Dedifferentiated amniotic fluid mesenchymal stem cell (primary cell): Measurements from ENCODE around the gene B3GALT4.

Experiments used
- DNase-seq: peaks from one replicate; pipeline ENCODE4 v3.0.0-alpha.2; 2016; ENCODE audit errors: extremely low spot score

Gene B3GALT4

GRCh38 chr6:33292996-33293682 lies 16.2 kb downstream of the B3GALT4 start:
- no peak for DNase-seq

- DNase-seq, result no peak
These were observed 17.3 kb downstream of the B3GALT4 start for GRCh38 chr6:33294086-33294823.

GRCh38 chr6:33295621-33296369 lies 18.9 kb downstream of the B3GALT4 start:
- no peak for DNase-seq

DNA sequence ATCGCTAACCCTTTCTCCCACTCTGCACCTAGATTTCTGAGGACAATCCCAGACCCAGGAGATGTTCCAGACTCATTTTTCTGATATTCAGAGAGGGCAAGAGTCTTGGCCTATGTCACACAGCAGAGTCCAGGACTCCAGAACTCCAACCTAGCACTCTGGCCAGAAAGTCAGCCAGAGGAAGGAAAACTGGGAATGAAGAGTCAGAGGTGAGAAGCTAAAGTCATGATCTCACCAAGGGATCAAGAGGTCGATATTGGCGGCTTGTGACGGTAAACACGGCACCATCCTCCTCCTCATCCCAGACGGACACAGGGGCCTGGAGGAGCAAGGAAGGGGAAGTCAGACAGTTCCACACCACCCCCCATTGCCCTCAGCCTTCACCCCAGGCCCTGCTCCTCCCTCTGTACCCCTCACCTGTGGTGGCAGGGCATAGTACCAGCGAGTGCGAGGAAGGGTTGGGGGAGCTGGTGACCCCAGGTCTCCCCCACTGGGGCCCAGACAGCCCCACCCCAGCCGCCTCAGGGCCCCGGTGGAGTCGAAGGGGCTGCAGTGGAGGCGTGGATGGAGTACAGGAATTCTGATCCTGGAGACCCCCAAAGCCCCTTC lies 20.0 kb downstream of the B3GALT4 start:
- no peak for DNase-seq

DNA sequence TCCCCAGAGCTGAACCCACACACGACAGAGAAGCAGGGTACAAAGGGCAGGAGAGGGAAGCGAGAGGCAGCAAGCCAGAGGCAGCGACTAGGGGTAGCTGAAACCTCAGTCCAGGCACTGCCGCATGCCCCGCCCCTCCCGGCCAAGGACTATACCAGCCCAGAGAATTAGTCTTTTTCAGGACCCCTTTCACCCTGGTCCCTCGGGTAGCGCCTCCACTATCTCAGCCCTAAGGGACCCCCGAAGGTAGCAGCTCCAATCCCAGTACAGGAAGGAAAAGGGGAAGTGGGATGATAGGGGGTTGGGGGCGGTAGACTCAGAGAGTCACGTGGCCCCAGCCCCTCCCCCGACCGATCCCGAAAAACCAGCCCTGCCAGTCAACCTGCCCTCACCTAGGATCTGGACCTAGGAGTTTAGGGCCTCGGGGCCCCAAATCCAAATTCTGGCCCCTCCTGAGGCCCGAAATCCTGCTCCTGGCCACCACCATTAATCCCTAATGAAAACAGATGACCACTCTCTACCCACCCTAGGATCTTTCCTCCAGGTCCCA lies 20.6 kb downstream of the B3GALT4 start:
- DNase-seq, result no peak

- DNase-seq, result peak; percentile 68
These were observed 21.2 kb downstream of the B3GALT4 start for GRCh38 chr6:33297956-33298772.

GRCh38 chr6:33298773-33299236 lies 21.9 kb downstream of the B3GALT4 start, which contains the start of gene RGL2:
RGL2 (minus strand) TSS chr6:33298942; CDS start chr6:33298610, 332 bp downstream.
- peak; percentile 22 for DNase-seq

GRCh38 chr6:33299237-33299944 lies 22.5 kb downstream of the B3GALT4 start:
- DNase-seq, result peak; percentile 93

DNA sequence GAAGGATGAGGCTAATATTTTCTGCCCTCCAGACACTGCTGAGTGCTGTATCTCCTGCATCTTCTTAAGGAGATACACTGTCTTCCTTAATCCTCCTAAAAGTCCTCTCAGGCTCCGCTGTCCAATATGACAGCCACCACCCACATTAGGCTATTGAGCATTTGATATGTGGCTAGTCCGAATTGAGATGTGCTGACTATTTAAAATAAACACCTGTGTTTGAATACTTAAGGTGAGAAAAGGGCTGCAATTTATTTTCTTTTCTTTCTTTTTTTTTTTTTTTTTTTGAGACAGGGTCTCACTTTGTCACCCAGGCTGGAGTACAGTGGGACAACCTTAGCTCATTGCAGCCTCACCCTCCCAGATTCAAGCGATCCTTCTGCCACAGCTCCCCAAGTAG lies 25.0 kb downstream of the B3GALT4 start:
- no peak for DNase-seq

- DNase-seq, result no peak
These were observed 27.3 kb downstream of the B3GALT4 start for GRCh38 chr6:33304216-33304615.

- no peak for DNase-seq
These were observed 28.1 kb downstream of the B3GALT4 start for GRCh38 chr6:33305052-33305451.

DNA sequence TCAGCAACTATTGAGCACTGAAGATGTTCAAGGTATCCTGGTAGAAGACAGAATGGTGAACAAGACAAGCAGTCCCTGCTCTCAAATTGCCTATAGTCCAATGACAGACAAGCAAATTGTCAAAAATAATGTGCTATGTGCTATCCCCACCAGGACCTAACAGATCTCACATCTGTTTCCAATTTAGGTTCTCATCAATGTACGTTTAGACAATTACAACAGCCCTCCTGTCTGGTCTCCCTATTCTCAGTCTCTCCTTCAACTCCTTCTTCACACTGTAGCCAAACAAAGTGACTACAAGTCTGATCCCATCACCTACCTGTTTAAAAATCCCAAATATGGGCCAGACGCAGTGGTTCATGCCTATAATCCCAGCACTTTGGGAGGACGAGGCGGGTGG lies 29.4 kb downstream of the B3GALT4 start:
- no peak for DNase-seq

DNA sequence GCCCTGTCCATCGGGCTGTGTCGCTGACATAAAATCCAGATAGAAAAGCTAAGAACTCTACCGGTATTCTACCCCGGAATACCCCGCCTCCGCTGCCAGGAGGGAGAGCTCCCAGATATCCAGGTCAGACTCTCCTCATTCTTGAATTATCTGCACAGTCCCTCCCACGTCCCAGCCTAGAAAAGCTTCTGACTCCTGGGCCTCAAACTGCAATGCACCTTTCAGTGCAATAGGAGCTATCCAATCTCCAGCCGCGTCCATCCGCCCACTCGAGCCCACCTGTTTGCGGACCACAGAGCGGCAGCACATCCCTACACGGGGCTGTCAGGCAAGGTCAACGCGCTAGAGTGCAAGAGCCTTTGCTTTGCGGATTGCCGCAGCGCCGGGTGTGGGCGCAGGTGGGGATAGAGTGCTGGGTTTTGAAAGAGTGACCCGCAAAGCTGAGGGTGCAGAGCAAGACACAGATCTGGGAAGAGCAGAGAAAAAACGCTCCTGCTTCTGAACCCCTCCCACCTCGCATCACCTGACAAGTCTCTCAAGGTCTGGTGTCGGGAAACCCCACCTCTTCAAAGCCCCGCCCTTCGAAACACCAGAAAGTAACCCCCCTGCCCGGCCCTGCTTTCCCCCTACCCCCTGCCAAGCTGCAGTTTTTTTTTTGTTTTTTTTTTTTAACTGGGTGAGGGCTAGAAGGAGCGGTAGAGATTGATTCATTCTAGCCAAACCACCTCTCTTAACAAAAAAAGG lies 35.6 kb downstream of the B3GALT4 start:
- DNase-seq, result peak; percentile 40

DNA sequence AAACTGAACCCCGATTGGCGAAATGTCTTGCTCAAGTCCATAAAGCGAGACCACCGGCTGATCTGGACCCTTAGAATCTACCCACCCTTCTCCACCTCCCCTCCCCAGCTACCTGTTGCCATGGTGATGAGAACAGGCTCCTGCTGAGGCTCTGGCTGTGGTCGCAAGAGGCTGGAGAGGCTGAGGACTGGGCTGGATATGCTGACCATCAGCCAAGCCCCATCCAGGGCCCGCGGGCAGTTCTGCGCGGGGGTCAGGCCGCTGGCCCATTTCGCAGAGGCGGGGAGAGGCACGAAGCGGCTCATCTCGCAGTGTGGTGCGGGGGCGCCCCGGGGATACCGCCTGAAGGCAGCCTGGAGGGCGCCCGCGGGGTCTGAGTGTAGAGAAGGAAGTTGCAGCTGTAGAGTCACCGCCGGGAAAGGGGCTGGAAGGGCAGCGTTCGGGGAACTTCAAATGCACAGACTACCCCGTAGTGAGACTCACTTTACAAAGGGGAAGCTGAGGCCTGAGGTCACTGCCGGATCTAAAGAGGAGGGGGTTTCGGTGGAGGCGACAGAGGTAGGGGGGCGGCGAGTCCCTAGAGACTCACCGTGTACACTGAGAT lies 36.3 kb downstream of the B3GALT4 start:
- DNase-seq, result no peak

- DNase-seq, result peak; percentile 60
These were observed 37.0 kb downstream of the B3GALT4 start, which contains the start of gene TAPBP for GRCh38 chr6:33313709-33314514. TAPBP (minus strand) TSS chr6:33314078; CDS start chr6:33314041, 37 bp downstream.

DNA sequence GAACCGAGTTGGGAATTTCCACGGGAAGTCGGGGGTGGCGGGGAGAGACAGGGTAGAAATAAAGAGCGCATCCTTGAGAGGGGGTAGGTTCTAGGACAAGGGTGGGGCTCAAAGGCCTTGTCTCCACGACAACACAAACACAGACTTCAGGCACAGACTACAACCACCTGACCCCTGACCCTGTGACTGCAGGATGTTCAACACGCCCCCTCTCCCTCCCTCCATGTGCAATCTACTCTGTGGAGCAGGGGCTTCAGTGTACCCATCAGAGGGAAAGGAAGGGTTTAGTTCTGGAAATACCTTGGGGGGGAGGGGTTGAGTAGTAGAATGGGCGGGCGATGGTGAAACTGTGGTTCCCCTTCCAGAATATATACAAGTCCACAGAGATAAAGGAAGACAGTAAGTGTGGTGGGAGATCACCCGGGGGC lies 37.6 kb downstream of the B3GALT4 start:
- peak; percentile 58 for DNase-seq

DNA sequence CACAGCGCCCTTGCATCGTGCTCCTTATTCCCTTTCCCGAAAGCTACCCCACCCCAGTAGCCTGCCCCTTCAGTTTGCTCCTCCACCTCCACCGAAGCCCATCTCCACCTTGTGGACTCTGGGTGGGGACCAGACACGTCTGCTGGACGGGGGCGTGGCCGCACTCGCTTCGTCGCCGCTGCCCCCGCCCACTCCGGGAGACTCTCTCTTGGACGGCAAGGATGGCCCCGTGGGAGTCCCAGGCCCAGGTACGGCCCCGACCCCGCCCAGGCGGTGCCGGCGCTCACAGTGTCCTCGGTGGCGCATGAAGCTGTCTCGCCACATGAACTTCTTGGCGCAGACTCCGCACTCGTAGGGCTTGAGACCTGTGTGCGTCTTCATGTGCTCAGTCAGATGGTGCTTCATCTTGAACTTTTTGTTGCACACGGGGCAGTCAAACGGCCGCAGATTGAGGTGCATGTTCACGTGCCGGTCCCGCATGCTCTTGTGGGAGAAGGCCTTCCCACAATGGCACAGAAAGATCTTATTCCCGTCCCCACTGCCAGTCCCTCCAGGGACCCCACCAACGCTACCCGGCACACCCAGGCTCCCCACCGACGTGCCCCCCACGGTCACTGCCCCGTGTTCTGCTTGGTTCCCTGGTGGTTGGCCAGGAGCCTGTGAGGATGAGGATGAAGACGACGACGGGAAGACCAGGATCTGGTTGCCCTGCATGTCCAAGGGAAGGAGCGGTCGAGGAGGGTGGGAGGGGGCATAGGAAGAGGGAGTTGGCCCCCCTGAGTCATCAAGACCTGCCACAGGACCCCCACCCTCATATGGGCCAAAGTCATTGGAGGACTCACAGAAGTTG lies 38.2 kb downstream of the B3GALT4 start:
- no peak for DNase-seq
